AG09319 (cell line): ENCODE results near the gene SNRNP70.
"Not testable (repeated sequence)": the region's sequence is repeated elsewhere in the genome, so short reads cannot be mapped to it uniquely, and the experiment has no call there.

Source experiments
- DNase-seq: peaks from one replicate; pipeline ENCODE4 v3.0.0-alpha.2; 2010; ENCODE audit warnings: low read depth; ENCODE audit errors: extremely low read depth
- TF ChIP-seq, protein P1 (sequence below): IDR thresholded peaks from 2 replicates; pipeline ENCODE4 v1.5.1; 2011; ENCODE audit warnings: low read depth, mild to moderate bottlenecking, inconsistent platforms, low read length, moderate library complexity

The SNRNP70 gene

DNA sequence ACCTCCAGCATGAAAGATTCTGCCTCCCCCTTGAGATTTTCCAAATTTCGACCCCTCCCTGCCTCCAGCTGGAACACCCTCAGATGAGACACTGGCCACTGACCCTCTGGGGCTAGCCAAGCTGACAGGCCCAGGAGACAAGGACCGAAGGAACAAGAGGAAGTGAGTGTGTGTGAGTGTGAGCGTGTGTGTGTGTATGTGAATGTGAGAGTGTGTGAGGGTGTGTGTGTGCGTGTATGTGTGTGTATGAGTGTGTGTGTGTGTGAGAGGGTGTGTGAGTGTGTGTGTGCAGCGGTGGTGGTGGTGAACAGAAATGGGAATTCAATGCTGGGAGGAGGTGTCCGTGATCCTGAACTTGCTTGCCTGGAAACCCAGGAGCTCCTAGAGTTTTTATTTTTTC is 56.1 kb downstream of the SNRNP70 start:
- no peak for DNase-seq
- TF ChIP-seq, protein P1, sequence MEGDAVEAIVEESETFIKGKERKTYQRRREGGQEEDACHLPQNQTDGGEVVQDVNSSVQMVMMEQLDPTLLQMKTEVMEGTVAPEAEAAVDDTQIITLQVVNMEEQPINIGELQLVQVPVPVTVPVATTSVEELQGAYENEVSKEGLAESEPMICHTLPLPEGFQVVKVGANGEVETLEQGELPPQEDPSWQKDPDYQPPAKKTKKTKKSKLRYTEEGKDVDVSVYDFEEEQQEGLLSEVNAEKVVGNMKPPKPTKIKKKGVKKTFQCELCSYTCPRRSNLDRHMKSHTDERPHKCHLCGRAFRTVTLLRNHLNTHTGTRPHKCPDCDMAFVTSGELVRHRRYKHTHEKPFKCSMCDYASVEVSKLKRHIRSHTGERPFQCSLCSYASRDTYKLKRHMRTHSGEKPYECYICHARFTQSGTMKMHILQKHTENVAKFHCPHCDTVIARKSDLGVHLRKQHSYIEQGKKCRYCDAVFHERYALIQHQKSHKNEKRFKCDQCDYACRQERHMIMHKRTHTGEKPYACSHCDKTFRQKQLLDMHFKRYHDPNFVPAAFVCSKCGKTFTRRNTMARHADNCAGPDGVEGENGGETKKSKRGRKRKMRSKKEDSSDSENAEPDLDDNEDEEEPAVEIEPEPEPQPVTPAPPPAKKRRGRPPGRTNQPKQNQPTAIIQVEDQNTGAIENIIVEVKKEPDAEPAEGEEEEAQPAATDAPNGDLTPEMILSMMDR = no peak

DNA sequence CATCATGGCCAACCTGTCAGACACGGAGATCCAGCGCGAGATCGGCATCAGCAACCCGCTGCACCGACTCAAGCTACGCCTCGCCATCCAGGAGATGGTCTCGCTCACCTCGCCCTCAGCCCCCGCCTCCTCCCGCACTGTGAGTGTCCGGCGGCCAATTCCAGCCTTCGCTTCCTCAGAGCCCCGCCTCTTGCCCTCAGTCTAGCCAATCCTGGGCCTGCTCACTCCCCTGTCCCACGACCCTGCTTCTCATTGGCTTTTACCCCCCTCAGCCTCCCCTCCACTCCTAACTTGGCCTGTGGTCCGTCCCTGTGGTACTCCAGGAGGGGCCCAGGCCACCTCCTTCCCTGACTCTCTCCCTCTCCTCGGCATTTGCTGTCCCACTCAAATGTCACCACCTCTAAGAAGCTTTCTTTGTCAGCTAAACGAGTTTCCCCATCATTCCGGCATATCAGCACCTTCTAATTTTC is 57.6 kb downstream of the SNRNP70 start:
- TF ChIP-seq, protein P1 = no peak
- peak; percentile 70 for DNase-seq

DNA sequence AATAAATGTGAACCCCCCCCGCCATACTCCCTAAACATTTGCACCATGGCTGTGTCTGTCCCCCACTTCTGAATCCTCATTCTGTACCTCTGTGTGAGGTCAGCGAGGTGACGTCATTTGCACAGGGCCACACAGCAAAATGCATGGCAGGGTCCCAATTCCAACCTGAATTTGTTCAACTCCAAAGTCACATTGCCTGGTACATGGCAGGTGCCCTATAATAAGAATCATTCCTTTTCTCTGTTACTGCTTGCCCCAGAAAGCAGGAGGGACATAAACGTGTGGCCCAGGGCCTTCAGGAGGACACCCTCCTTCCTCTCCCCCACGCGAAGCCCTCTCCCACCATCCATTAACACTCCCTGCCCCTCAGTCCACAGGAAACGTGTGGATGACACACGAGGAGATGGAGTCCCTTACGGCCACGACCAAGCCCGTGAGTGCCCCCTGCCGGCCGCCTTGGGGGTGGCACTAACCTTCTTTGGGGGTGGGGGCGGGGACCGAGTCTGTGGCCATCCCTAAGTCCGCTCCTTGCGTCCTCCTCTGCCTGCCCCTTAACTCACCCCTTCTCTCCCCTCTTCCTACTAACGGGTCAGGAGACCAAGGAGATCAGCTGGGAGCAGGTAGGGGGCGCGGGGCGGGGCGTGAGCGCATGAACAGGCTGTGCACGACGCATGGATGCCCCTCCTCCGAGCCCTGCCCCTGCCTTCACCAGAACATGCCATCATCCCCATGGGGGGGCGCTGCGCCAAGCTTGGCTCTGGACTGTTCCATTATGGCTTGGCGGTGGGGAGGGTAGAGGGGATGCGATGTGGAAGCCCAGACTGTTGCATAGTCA is 60.5 kb downstream of the SNRNP70 start:
- TF ChIP-seq, protein P1 = peak; percentile 81
- DNase-seq = no peak

DNA sequence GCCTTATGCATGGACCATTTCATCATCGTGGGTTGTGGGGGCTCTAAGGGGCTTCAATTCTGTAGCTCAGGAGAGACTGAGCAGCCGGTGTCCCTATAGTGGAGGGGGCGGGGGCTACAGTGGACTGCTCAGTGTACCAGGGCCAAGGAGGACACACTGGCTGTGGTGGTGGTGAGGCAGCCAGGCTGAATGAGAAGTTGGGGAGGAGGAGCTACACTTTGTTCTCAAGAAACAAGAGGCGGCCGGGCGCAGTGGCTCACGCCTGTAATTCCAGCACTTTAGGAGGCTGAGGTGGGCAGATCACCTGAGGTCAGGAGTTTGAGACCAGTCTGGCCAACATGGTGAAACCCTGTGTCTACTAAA is 61.1 kb downstream of the SNRNP70 start:
- DNase-seq = not testable (repeated sequence)

DNA sequence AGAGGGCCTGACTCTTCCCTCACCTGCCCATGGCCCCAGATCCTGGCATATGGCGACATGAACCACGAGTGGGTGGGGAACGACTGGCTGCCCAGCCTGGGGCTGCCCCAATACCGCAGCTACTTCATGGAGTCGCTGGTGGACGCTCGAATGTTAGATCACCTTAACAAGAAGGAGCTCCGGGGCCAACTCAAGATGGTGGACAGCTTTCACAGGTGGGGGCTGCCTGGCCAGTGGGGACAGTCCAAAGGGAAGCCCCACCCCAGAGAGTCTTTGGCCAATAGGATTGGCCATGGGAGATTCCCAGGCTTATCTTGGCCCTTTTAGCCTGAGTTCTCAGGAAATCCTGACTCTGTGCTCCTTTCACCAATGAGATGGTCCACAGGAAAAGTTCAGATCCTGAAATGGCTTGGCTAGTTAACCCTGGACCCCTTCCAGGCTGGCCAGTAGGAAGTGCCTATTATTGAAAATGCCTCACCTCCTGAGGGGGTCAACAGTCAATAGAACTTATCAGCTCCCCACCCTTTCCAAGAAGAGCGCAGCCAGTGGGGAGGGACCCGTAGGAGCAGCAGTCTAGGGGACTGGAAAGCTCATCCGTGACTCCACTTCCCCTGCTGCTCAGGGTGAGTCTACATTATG is 62.9 kb downstream of the SNRNP70 start:
- TF ChIP-seq, protein P1 = no peak
- no peak for DNase-seq

DNA sequence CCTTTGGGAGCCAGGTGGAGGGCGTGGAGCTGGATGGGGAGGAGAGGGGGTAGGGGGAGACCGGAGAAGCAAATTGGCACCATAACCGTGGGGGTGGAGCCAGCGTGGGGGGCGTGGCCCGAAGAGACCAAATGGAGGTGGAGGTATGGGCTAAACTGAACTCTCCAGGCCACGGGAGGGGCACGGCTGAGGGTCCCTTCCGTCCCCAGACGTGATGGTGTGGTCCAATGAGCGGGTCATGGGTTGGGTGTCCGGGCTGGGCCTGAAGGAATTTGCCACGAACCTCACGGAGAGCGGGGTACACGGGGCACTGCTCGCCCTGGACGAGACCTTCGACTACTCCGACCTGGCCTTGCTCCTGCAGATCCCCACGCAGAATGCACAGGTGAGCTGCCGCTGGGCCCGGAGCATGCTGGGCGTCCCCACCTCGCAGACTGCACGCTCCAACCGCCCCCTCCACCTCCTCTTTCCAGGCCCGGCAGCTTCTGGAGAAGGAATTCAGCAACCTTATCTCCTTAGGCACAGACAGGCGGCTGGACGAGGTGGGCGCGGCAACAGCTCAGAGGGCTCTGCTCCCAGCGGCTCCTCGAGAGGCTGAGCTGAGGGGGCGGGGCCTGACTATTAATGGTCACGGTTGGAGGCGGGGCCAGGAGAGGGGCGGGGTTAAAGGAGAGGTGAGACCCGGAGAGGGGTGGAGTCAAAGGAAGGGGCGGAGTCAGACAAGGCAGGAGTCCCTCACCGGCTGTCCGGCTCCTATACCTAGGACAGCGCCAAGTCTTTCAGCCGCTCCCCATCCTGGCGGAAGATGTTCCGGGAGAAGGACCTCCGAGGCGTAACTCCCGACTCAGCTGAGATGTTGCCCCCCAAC is 63.8 kb downstream of the SNRNP70 start:
- TF ChIP-seq, protein P1 = no peak
- no peak for DNase-seq

DNA sequence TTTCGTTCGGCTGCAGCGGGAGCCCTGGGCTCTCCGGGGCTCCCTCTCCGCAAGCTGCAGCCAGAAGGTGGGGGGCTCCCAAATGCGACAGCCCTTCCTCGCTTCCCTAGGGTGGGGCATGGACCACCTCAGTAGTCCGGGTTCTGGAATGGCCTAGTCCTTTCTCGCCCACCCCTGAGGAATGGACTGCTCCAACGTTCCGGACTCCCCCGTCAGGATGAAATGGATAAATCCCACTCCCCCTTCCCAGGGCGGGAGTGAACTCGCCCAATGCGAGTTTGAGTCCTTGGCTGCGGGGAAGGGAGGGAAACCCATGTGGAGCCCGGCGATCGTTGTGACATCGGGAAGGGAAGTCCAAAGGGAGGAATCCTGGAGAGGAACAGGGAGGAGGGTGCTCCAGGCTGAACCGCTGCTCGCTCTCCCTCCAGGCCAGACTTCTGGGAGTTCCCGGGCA is 64.4 kb downstream of the SNRNP70 start:
- TF ChIP-seq, protein P1 = no peak
- no peak for DNase-seq
